HepG2 (cell line): ENCODE results near the gene DRAP1. TPM values are rescaled to one million over a fixed set of nuclear protein-coding genes. Genes with fewer than 3 reads are reported as not detected.
A peak's percentile ranks its signal among the peaks of the same experiment; 100 is the strongest.

Source experiments
- ATM ChIP-seq: fragments of 450-650 bp; IDR thresholded peaks from 2 replicates; pipeline ENCODE4 v1.7.1; 2017; ENCODE audit warnings: mild to moderate bottlenecking, borderline replicate concordance
- ELF3 ChIP-seq: IDR thresholded peaks from 2 replicates; pipeline ENCODE4 v1.6.1; 2016; ENCODE audit warnings: missing genetic modification reagents, missing compliant biosample characterization
- FOXK1 ChIP-seq: sonication (generic); formaldehyde crosslinking; IDR thresholded peaks from 2 replicates; pipeline ENCODE4 v1.4.0; 2020; ENCODE audit warnings: low read depth, missing genetic modification reagents, borderline replicate concordance
- GABPB1 ChIP-seq: IDR thresholded peaks from 2 replicates; pipeline ENCODE4 v1.6.1; 2016; ENCODE audit warnings: mild to moderate bottlenecking, missing genetic modification reagents, moderate library complexity, missing compliant biosample characterization
- GLI4 ChIP-seq: sonication (generic); formaldehyde crosslinking; IDR thresholded peaks from 2 replicates; pipeline ENCODE4 v1.5.1; 2020; ENCODE audit warnings: missing genetic modification reagents, mild to moderate bottlenecking, moderate library complexity, borderline replicate concordance
- MATR3 ChIP-seq: sonication (generic); formaldehyde crosslinking; IDR thresholded peaks from 2 replicates; pipeline ENCODE4 v1.4.0; 2020; ENCODE audit warnings: missing genetic modification reagents
- MYNN ChIP-seq: sonication (generic); formaldehyde crosslinking; IDR thresholded peaks from 2 replicates; pipeline ENCODE4 v1.4.0; 2020; ENCODE audit warnings: mild to moderate bottlenecking, low read depth, missing genetic modification reagents
- PHF8 ChIP-seq: sonication (generic); formaldehyde crosslinking; IDR thresholded peaks from 2 replicates; pipeline ENCODE4 v1.5.0; 2020; ENCODE audit warnings: missing genetic modification reagents
- PITX1 ChIP-seq: sonication (generic); formaldehyde crosslinking; IDR thresholded peaks from 2 replicates; pipeline ENCODE4 v1.5.1; 2020; ENCODE audit warnings: mild to moderate bottlenecking, missing genetic modification reagents
- SALL2 ChIP-seq: sonication (generic); formaldehyde crosslinking; IDR thresholded peaks from 2 replicates; pipeline ENCODE4 v1.8.1; 2023; ENCODE audit warnings: mild to moderate bottlenecking, missing genetic modification reagents, inconsistent platforms
- SMAD9 ChIP-seq: sonication (generic); formaldehyde crosslinking; IDR thresholded peaks from 2 replicates; pipeline ENCODE4 v1.5.1; 2020; ENCODE audit warnings: mild to moderate bottlenecking, missing genetic modification reagents
- ZBTB10 ChIP-seq: sonication (generic); formaldehyde crosslinking; IDR thresholded peaks from 2 replicates; pipeline ENCODE4 v1.4.0; 2020; ENCODE audit warnings: missing genetic modification reagents, borderline replicate concordance
- ZNF263 ChIP-seq: sonication (generic); formaldehyde crosslinking; IDR thresholded peaks from 2 replicates; pipeline ENCODE4 v1.4.0; 2020; ENCODE audit warnings: missing genetic modification reagents
- ZNF501 ChIP-seq: sonication (generic); formaldehyde crosslinking; IDR thresholded peaks from 2 replicates; pipeline ENCODE4 v1.5.1; 2020; ENCODE audit warnings: mild to moderate bottlenecking, moderate library complexity, missing genetic modification reagents
- ZNF557 ChIP-seq: sonication (generic); formaldehyde crosslinking; IDR thresholded peaks from 2 replicates; pipeline ENCODE4 v1.4.0; 2020; ENCODE audit warnings: missing genetic modification reagents
- ZNF558 ChIP-seq: sonication (generic); formaldehyde crosslinking; IDR thresholded peaks from 2 replicates; pipeline ENCODE4 v1.9.0; 2022; ENCODE audit warnings: mild to moderate bottlenecking, missing genetic modification reagents, borderline replicate concordance
- ZNF687 ChIP-seq: sonication (generic); formaldehyde crosslinking; IDR thresholded peaks from 2 replicates; pipeline ENCODE4 v1.5.1; 2020; ENCODE audit warnings: mild to moderate bottlenecking, missing genetic modification reagents, moderate library complexity
- ZNF737 ChIP-seq: sonication (generic); formaldehyde crosslinking; IDR thresholded peaks from 2 replicates; pipeline ENCODE4 v1.5.0; 2020; ENCODE audit warnings: missing genetic modification reagents, mild to moderate bottlenecking, borderline replicate concordance
- ZNF879 ChIP-seq: sonication (generic); formaldehyde crosslinking; IDR thresholded peaks from 2 replicates; pipeline ENCODE4 v1.8.1; 2023; ENCODE audit warnings: missing genetic modification reagents
- polyA plus RNA-seq, 8 experiments: library from polyadenylated mRNA; depleted of rRNA in 3 of 8; stranded (reverse) in 7 of 8; unstranded in 1 of 8; fragments of >200 nt; fragmentation: Illumina TruSeq in 4 of 8; extraction: Trizol in 4 of 8; gene quantifications; 2 replicates each; pipeline versions ENCODE4 v1.2.1 to v1.2.3, GENCODE V29; 2011 to 2016; ENCODE audit warnings: low read depth in 4 of 8, missing spikeins in 1 of 8, mixed read lengths in 1 of 8; ENCODE audit not compliant: insufficient read depth in 1 of 8
- total RNA-seq, 5 experiments: library from RNA; depleted of rRNA; stranded (reverse); fragments of >200 nt; fragmentation: Illumina TruSeq; extraction: Trizol; gene quantifications; 2 replicates each; pipeline ENCODE4 v1.2.3, GENCODE V29; 2016; ENCODE audit warnings: low read depth in 1 of 5
- TF ChIP-seq, protein P1 (sequence below): sonication (generic); formaldehyde crosslinking; IDR thresholded peaks from 2 replicates; pipeline ENCODE4 v1.4.0; 2020; ENCODE audit warnings: missing genetic modification reagents

DRAP1 gene
- total and polyA plus RNA-seq, 2 of the 13 experiments (the other 11 are each of a cell fraction or from before 2014, with no cell fraction given), result 46.8 to 52.3 TPM

DNA sequence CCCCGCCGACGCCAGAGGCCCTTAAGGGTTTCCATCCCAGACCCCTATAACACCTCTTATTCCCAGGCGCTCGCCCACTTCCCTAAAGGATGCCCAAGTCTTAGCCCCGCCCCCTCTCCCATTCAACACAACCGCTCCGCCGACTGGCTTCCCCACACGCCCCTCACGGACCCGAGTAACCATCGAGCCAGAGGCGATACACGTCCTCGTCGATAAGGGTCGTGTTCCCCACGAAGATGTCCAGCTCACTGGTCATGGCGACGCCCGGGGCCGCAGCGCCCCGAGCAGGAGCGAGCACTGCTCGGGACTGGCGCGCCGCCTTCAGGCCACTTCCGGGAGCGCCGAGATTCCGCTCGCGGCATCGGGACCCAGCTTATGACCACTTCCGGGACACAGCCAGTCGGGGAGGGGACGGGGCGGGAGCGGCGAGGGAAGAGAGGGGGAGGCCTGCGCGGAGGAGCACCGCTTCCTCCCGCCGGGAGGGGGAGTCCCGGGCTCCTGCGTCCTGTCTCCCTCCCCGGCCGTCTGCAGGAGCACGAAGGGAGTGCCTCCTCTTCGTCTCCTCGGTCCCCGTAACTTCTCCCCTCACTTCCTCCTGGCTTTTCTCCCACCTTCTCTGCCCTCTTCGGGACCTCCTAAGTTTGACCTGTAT lies 30.9 kb upstream of the DRAP1 start, which contains the start of gene FIBP (continued):
- TF ChIP-seq, protein P1, sequence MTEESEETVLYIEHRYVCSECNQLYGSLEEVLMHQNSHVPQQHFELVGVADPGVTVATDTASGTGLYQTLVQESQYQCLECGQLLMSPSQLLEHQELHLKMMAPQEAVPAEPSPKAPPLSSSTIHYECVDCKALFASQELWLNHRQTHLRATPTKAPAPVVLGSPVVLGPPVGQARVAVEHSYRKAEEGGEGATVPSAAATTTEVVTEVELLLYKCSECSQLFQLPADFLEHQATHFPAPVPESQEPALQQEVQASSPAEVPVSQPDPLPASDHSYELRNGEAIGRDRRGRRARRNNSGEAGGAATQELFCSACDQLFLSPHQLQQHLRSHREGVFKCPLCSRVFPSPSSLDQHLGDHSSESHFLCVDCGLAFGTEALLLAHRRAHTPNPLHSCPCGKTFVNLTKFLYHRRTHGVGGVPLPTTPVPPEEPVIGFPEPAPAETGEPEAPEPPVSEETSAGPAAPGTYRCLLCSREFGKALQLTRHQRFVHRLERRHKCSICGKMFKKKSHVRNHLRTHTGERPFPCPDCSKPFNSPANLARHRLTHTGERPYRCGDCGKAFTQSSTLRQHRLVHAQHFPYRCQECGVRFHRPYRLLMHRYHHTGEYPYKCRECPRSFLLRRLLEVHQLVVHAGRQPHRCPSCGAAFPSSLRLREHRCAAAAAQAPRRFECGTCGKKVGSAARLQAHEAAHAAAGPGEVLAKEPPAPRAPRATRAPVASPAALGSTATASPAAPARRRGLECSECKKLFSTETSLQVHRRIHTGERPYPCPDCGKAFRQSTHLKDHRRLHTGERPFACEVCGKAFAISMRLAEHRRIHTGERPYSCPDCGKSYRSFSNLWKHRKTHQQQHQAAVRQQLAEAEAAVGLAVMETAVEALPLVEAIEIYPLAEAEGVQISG, result peak; percentile 92
- TF ChIP-seq ZNF263 (CRISPR knock-in tag) (peak; percentile 96), ZNF687 (CRISPR knock-in tag) (peak; percentile 94), MYNN (CRISPR knock-in tag) (peak; percentile 57; the same call in 1 of the 2 replicates), PHF8 (CRISPR knock-in tag) (peak; percentile 86), ATM (no peak), ZNF879 (CRISPR knock-in tag) (no peak), ELF3 (CRISPR knock-in tag) (peak; percentile 96), ZBTB10 (CRISPR knock-in tag) (no peak), ZNF557 (CRISPR knock-in tag) (no peak), FOXK1 (CRISPR knock-in tag) (peak; percentile 83), PITX1 (peak; percentile 72), GLI4 (no peak), SALL2 (peak; percentile 57), ZNF558 (CRISPR knock-in tag) (no peak), SMAD9 (CRISPR knock-in tag) (no peak), ZNF501 (peak; percentile 77), ZNF737 (CRISPR knock-in tag) (no peak), MATR3 (CRISPR knock-in tag) (no peak), GABPB1 (CRISPR knock-in tag) (peak; percentile 97)
